ENCODE measurements around the gene PIKFYVE.
"Not testable (repeated sequence)": the region's sequence is repeated elsewhere in the genome, so short reads cannot be mapped to it uniquely, and the experiment has no call there.

PIKFYVE gene

DNA sequence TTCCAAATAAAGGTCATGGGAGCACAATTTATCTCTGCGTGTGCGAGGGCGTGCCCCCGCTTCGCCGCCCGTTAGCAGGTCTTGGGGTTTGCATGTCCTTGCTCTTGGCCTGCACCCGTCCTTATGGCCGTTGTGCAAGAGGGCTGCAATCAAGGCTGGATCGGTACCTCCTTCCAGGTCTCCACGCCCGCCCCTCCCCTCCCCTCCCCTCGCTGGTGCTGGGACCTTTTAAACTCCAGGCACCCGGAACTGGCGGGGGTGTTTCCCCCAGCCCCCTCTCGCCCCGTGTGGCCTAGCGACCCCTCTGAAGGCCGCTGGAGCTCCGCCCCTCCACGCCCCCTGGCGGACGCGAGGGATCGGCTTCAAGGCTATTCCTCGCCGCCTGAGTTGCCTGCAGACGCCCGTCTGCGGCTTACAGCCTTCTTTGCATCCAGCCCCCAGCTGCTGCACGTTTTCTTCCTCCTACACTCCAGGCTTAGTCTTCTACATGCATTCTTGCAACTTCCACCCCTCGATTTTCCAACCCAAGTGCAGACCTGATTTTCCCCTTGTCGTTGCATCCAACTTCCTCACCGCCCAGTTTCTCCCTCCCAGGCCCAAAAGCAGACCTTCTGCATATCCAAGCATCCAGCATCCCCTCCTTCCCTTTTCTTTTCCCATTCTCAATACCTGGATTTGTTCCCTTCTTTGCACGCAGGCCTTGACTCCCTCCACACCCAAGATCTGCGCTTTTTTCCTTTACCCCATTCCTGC lies 11.8 kb upstream of the PIKFYVE start:
- DNase-seq = peak; percentile 80 to 92 (median 88)

DNA sequence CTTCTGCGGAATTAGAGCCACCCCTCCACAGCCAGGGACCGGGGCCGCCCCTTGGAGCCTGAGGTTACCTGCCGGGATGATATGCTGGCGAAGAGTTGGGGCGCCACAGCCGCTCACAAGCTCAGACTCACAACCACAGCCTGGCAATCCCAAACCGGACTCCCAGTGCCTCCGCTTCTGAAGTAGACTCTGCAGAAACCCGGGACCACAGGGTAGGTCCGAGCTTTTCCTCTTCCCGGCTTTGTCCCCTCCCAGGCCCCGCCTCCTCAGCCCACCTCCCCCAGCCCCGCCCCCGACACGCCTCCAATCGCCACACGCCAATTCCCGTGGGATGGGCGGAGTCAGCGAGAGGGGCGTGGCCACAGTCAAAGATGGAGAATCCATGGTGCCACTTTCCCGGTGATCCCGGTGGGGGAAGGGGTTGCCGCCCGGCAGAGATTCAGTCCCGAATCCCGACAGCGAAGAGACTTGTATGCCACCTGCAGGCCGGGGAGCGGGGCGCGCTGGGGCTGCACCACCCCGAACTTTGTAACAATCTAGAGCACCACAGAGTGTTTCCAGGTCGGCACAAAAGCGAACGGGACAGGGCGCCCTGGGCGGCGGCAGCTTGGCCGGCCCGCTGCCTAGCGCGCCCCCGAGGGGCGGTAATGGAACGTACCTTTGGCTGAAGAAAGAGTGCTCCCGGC lies 11.0 kb upstream of the PIKFYVE start, which contains the start of gene IDH1:
Gene IDH1 (minus strand): TSS at position 201 of the 686 bp plus-strand sequence. CDS start 3,520 bp downstream, outside the sequence.
- peak; percentile 94 to 99 (median 96) for DNase-seq

DNA sequence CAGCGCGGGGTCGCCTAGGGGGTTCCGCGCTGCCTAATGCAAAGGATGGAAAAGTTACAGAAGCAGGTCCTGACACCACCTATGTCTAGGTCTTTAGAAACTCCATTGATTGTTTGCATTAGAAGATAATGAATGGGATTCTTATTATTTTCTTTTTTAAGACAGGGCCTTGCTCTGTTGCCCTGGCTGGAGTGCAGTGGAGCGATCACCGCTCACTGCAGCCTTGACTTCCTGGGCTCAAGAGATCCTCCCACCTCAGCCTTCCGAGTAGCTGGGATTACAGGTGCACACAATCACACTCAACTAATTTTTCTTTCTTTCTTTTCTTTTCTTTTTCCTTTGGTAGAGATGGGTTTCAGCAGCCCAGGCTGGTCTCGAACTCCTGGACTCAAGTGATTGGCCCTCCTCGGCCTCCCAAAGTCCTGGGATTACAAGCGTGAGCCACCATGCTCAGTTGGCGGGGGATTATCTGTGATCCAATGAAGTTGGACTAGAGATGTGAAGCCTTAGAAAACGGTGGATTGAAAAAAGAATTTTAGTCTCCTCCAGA lies 10.4 kb upstream of the PIKFYVE start:
- DNase-seq = no peak

DNA sequence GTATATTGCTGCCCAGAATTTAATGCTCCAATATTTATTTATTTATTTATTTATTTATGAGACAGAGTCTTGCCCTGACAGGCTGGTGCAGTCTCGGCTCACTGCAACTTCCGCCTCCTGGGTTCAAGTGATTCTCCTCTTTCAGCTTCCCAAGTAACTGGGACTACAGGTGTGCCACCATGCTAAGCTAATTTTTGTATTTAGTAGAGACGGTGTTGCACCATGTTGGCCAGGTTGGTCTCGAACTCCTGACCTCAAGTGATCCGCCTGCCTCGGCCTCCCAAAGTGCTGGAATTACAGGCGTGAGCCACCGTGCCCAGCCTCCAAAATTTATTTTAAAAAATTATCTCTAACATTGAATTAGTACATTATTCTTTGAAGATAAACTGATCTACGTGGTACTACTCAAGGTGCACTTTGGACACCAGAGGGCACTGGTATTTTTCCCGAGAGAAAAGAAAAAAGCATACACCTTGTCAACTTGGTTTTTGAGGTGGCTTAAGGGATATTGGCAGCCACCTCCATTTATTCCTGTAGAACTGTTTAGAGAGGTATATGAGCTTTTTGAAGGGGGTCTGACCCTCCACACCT lies 9.8 kb upstream of the PIKFYVE start:
- DNase-seq = no peak

DNA sequence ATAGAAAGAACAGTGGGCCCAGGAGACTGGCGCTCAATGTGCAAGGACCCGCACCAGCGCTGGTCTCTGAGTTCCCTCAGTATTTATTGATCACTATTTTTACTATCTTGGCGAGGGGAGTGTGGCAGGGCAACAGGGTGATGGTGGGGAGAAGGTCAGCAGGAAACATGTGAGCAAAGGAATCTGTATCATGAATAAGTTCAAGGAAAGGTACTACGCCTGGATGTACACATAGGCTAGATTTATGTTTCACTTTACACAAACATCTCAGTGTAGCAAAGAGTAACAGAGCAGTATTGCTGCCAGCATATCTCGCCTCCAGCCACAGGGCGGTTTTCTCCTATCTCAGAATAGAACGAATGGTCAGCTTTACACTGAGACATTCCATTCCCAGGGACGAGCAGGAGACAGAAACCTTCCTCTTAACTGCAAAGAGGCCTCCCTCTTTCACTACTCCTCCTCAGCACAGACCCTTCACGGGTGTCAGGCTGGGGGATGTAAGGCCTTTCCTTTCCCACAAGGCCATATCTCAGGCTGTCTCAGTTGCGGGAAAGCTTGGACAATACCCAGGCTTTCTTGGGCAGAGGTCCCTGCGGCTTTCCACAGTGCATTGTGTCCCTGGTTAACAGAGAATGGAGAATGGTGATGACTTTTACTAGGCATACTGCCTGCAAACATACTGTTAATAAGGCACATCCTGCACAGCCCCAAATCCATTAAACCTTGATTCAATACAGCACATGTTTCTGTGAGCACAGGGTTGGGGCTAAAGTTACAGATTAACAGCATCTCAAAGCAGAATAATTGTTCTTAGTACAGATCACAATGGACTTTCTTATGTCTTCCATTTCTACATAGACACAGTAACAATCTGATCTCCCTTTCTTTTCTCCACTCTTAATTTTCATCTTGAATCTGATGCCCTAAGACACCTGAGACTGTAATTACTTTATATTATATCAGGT lies 8.9 kb upstream of the PIKFYVE start:
- DNase-seq = not testable (repeated sequence)

DNA sequence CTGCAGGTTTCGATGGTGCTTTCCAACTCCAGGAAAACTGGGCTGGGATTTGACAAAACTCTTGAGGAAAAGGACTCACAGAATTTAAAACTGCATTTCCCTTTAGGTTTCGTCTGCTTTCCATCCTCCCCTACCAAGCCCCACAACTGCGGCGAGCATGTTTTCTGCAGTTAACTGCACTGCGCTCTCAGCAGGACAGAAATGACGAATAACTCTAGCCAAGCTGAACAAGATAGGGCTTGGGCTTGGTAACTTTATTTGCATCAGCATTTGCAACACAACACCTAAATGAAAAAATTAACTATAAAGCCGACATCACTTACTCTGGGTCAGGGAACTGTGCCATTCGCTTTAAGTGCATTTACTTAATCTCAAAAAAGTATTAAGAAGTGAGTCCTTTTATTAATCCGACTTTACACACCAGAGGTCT lies 669 bp upstream of the PIKFYVE start:
- peak; percentile 19 to 54 (median 48) for DNase-seq

DNA sequence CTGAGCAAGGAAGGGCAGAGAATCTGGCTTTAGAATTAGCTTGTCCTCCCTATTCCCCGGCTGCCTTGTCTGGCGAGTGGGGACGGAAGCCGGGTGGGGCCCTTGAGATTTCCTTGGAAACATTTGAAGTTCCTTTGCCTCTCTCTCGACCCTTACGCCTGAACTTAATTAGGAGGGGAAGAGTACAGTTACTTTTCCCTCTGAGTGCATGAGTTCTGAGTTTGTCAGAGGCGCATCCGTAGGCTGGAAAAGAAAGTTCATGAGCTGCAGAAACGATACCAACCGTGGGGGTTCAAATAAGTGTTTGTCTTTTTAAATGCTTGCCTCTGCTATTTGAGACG lies 468 bp downstream of the PIKFYVE start:
- DNase-seq = peak in 1 of 4 experiments; percentile 19

DNA sequence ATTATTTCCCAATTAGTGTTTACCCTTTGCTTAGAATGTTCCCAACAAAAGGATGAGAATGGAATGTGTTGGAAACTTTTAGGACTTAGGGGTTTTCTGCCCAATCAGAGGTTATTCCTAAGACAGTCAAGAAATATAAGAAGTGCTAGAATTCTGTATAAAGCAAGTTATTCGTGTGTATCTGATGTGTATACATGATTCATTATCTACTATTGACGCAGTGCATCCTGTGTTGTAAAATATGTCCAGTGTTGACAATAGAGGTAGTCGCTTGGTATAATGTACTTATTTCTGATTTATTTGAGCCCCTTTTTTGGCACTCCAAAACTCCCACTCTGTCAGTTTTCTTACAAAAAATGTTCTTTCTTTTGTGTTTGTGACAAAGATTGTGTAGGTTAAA lies 881 bp downstream of the PIKFYVE start:
- DNase-seq = peak in 1 of 4 experiments; percentile 28

DNA sequence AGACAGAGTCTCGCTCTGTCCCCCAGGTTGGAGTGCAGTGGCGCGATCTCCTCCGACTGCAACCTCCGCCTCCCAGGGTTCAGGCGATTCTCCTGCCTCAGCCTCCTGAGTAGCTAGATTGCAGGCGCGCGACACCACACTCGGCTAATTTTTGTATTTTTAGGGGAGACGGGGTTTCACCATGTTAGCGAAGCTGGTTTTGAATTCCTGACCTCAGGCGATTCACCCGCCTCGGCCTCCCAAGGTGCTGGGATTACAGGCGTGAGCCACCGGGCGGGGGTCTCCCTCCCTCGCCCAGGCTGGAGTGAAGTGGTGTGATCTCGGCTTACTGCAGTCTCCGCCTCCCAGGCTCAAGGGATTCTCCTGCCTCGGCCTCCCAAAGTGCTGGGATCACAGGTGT lies 1.5 kb downstream of the PIKFYVE start:
- DNase-seq = not testable (repeated sequence)

DNA sequence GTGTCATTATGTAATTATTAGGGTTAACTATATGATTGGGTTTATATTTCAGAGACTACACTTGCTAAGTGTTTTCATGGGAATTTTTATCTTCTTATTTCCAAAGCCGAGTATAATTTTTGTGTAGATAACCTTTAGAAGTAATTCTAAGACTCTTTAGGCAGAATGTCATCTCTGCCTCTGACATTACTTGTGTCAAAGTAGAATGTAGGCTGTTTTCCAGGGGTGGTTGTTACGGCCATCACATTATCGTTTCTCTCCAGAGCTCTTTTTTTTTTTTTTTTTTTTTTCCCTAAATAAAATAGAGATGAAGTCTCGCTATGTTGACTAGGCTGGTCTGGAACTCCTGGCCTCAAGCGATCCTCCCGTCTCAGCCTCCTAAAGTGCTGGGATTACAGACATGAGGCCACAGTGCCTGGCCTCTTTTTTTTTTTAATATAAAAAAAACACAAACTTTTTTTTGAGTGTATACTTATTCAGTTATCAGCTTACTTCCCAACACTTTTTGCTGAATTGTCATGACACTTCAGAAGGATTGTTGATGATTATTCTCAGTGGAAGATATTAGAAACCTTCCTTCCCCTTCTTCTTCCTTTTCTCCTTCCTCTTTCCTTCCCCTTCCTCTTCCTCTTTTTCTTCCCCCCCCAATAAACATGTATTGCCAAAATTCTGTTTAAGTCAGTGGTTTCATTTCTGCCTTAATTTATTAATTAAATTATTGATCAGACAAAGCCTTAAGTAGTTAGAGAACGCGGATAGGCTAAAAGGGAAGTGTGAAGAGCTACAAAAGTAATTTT lies 2.3 kb downstream of the PIKFYVE start:
- peak in 2 of 4 experiments; percentile 36 to 40 for DNase-seq

DNA sequence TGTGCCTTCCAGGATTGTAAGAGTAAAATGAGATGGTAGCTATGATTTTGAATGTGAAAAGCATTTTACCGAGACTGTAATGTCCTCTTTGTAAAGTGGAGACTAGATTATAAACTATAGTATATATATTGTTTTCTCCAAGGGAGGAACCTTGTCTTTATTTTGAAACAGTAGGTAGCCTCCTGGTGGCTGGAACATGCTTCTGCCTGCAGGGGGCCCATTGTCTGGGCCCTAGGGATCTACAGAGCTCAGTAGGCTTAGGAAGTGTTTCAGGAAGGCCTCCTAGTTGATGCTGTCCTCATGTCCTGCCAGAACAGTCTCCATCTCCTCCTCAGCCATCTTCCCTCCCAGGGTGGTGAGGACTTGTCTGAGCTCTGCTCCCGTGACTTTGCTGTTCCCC lies 3.0 kb downstream of the PIKFYVE start:
- peak in 1 of 4 experiments; percentile 29 for DNase-seq

DNA sequence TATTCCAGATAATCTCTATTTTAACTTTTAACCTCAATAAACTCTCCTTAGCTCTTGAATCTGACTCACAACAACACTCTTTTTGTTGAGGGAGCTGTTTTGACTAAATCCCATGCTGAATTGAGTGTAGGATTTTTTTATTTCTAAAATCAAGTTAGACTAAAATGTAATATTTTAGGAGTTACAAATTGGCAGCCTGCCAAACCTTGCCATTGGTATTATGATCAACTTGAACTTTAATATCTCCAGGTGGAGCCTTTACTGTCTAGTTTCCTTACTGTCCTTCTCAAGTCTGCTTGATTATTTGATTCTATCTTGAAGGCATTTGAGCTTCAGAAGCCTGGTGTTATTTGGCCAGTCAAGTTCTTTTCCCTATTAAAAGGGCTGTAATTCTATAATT lies 8.7 kb downstream of the PIKFYVE start:
- no peak for DNase-seq

DNA sequence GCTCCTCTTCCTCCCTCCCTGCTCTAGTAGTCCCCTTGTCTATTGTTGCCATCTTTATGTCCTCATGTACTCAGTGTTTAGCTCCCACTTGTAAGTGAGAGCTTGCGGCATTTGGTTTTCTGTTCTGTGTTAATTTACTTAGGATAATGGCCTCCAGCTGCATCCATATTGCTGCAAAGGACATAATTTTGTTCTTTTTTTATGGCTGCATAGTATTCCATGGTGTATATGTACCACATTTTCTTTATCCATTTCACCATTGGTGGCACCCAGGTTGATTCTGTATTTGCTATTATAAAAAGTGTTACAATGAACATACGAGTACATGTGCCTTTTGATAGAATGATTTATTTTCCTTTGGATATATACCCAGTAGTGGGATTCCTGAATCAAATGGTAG lies 12.5 kb downstream of the PIKFYVE start:
- no peak for DNase-seq

DNA sequence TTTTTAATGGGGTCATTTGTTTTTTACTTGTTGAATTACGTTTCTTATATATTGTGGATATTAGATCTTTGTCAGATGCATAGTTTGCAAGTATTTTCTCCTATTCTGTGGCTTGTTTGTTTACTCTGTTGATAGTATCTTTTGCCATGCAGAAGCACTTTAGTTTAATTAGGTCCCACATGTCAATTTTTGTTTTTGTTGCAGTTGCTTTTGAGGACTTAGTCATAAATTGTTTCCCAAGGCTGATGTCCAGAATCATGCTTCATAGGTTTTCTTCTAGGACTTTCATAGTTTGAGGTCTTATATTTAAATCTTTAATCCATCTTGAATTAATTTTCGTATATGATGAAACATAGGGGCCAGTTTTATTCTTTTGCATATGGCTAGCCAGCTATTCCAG lies 13.2 kb downstream of the PIKFYVE start:
- DNase-seq = no peak

DNA sequence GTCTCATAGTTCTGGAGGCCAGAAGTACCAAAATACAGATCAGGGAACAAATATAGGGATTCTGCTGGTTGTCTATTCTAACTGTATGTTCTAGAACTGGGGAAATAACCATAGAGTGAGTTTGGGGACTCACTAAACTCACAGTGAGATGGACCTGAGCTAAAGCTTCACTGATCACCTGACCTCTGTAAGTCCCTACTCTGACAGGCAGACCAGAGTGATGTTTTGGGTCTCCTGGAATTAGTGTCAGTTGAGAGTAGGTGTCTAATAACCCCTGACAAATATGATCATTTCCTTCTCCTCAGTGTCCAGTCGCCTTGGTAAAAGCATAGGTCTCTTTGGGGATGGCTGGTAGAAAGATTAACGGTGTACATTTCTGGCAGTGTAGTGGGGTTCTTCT lies 14.2 kb downstream of the PIKFYVE start:
- no peak for DNase-seq

DNA sequence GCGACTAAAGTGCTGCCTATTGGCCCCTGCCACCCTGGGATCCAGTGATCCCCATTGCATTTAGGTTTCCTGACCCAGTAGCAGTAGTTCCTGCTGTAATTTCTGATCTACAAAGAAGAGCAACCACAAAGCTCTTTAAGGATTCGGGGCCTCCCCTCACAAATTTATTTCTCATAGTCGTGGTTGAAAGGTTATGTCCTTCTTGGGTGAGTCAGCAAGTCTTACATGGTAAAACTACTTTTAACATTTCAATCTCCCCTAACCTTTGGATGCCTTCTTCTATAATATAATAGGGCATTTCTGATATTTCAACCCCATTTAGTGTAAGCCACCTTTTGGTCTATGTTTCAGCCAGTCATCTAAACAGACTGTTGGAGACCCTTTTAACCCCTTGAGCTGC lies 14.9 kb downstream of the PIKFYVE start:
- DNase-seq = no peak

DNA sequence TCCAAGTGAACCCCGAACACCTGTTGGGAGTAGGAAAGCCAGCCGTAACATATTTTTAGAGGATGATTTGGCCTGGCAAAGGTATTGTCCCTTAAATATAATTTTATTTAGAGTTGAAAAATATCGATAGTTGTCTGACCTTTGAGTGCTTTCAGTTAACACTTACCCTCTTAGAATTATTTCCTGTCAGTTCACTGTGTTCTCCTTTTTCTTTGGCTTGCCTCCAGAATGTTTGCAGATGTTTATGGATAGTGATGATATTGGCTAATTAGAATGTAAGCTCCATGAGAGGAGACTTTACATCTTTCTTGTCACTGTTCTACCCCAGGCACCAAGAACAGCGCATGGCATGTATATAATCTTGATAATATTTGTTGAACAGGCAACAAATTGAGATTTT lies 19.8 kb downstream of the PIKFYVE start:
- peak in 3 of 4 experiments; percentile 15 to 69 (median 48) for DNase-seq

DNA sequence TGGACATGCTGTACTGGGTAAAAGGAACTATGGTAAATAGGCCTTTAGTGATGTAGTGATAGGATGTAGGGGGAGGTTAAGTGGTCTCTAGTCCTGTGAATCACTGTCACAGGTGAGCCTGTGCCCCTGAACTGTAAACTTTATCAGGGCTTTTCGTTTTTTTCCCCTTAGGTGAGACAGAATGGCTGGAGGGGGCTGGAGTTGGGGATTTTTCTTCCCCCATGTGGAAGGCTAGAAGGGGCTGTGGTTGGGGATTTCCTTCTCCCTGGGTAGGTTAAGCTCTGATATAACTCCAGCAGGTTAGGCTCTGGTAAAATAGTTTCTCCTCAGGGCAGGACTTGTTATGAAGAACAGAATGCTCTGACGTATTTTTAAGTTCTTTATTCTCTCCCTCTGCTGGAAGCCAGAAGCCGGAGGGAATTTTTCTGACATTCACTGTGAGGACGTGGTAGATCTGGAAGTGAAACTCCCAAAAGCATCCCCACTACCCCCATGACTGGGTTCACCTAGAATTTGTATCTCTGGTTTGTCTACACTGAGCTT lies 28.5 kb downstream of the PIKFYVE start:
- peak; percentile 8 to 42 (median 30) for DNase-seq

DNA sequence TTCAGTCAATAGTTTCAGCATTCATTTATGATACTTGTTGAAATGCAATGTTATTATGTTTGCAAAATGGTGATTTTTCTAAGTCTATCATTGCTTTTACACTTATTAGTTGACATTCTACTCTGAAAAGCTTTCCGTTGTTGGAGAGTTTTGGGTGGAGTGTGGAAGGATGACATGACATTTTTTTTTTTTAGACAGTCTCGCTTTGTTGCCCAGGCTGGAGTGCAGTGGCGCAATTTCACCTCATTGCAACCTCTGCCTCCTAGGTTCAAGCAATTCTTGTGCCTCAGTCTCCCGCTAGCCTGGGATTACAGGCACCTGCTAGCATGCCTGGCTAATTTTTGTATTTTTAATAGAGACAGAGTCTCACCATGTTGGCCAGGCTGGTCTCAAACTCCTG lies 29.8 kb downstream of the PIKFYVE start:
- no peak for DNase-seq

DNA sequence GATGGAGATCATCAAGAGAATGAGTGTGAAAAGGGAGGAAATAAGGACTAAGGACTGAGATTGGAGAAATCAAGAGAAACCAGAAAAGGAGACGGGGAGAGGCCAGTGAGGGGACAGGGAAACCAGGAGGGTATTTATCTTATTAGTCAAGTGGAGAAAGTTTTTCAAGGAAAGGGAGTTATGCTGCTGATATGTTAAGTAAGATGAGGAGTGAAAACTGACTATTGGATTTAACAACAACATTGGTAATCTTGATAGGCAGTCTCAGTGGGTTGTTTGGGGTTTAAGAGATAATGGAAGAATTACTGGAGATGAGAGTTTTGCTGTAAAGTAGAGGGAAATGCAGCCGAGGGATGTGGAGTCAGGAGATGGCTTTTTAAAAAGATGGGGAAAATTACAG lies 30.6 kb downstream of the PIKFYVE start:
- no peak for DNase-seq

DNA sequence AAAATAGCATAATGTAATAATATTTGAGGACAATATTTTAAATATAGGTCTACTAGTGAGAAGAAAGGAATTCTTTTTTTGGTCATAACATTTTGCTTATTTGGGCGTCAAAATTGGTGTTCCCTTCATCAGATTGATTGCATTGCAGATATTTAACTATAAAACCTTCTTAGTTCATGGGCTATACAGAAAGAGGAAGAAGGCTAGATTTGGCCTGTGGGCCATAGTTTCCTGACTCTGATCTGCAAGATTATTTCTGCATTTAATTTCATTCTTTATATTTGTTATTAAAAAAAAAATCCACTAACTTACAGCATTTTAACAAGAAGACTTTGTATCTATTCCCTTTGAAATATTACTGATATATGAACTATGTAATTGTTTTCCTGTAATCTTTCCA lies 31.9 kb downstream of the PIKFYVE start:
- peak; percentile 14 to 31 (median 24) for DNase-seq
